ENCODE results near the gene DYSF. TPM values are rescaled to one million over a fixed set of nuclear protein-coding genes. Genes with fewer than 3 reads are reported as not detected.

The DYSF gene
- total RNA-seq, 4 donors from 2014 or later = 2.8 to 14.9 (median 4.0) TPM

DNA sequence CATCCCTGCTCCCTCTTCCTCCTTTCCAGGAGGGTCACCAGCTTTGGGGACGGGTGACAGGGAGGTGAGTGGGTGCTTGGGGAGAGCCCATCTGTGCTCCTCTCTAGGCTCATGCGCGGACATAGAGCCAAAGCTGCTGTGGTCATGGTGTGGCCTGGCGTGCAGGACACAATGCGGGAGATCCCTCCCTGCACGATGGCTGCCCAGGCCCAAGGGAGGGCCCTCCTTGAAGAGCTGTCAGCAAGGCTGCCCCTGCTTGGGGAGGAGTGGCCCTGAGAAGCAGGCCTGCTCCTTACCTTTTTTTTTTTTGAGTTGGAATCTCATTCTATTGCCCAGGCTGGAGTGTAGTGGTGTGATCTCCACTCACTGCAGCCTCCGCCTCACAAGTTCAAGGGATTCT is 111.4 kb downstream of the DYSF start:
- Histone ChIP-seq H3K27ac (no peak overlapping the region), H3K27me3 (no peaks in the 10 kb centered on the region), H3K9me3 (no peaks in the 10 kb centered on the region), H3K4me3 (no peak overlapping the region), H3K36me3 (no peaks in the 10 kb centered on the region), H3K4me1 (no peaks in the 10 kb centered on the region)
- no peak for TF ChIP-seq POLR2A (IDR thresholded peaks at IDR 0.05)
- TF ChIP-seq, protein P1, sequence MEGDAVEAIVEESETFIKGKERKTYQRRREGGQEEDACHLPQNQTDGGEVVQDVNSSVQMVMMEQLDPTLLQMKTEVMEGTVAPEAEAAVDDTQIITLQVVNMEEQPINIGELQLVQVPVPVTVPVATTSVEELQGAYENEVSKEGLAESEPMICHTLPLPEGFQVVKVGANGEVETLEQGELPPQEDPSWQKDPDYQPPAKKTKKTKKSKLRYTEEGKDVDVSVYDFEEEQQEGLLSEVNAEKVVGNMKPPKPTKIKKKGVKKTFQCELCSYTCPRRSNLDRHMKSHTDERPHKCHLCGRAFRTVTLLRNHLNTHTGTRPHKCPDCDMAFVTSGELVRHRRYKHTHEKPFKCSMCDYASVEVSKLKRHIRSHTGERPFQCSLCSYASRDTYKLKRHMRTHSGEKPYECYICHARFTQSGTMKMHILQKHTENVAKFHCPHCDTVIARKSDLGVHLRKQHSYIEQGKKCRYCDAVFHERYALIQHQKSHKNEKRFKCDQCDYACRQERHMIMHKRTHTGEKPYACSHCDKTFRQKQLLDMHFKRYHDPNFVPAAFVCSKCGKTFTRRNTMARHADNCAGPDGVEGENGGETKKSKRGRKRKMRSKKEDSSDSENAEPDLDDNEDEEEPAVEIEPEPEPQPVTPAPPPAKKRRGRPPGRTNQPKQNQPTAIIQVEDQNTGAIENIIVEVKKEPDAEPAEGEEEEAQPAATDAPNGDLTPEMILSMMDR (IDR thresholded peaks at IDR 0.05) = no peak
- DNase-seq = no peak

DNA sequence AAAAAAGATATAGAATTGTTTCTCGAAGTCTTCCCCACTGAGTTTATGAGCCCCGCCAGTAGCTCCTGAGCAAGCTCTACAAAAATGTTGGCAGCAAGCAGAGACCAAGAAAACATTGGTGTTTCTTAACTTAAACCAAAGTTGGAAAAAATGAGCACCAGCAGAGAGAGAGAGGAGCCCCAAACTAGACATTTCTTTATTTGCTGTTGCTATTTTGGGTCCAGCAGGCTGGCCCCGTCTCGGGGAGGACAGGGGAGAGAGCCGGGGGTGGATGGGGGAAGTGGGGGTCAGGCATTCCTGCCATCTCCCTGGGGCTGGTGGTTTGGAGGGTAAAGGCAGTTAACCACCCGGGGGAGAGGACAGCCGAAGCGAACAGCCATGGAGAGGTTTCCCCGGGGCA is 113.0 kb downstream of the DYSF start:
- no peak for DNase-seq
- Histone ChIP-seq H3K27me3 (no peaks in the 10 kb centered on the region), H3K27ac (no peak overlapping the region), H3K9me3 (no peaks in the 10 kb centered on the region), H3K4me1 (no peaks in the 10 kb centered on the region), H3K4me3 (no peak overlapping the region), H3K36me3 (no peaks in the 10 kb centered on the region)
- TF ChIP-seq POLR2A (IDR thresholded peaks at IDR 0.05) = no peak
- TF ChIP-seq, protein P1 (IDR thresholded peaks at IDR 0.05) = no peak

DNA sequence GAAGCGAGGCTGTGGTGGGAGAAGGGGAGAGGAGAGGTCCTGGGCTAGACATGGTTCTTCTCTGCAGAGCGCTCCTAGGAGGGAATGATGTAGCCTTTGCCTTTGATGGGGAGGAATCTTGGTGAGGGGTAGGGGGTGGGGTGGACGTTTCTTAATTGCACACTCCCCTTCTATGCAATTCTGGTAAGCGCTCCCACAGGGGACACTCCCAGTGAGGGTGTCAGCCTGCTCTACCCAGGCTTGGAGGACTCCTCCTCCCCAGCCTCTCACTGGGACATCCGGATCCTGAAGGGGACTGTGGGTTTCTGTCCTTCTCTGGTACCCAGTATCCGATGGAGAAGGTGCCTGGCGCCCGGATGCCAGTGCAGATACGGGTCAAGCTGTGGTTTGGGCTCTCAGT is 114.3 kb downstream of the DYSF start:
- no peak for DNase-seq
- no peaks in the 10 kb centered on the region for H3K9me3 ChIP-seq
- TF ChIP-seq, protein P1 (IDR thresholded peaks at IDR 0.05) = no peak
- no peak for TF ChIP-seq POLR2A (IDR thresholded peaks at IDR 0.05)

DNA sequence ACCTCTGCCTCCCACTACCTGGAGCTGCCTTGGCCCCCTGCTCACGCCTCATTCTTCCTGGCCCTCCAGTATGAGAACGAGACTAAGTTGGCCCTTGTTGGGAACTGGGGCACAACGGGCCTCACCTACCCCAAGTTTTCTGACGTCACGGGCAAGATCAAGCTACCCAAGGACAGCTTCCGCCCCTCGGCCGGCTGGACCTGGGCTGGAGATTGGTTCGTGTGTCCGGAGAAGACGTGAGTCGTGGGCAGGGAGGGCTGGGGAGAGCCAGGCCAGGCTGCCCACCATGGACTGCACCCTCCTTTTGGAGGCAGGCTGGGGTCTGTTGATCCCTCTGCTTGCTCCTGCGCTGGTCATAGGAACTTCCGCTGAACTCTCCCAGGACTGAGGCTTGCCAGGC is 114.7 kb downstream of the DYSF start:
- DNase-seq = no peak
- H3K36me3 ChIP-seq = no peaks in the 10 kb centered on the region
- TF ChIP-seq, protein P1 (IDR thresholded peaks at IDR 0.05) = no peak
- TF ChIP-seq POLR2A (IDR thresholded peaks at IDR 0.05) = no peak
- no peak overlapping the region for H3K27ac ChIP-seq
- H3K27me3 ChIP-seq = no peaks in the 10 kb centered on the region
- no peaks in the 10 kb centered on the region for H3K9me3 ChIP-seq
- H3K4me3 ChIP-seq = no peak overlapping the region
- H3K4me1 ChIP-seq = no peaks in the 10 kb centered on the region

More for the DNA sequence above, 114.3 kb downstream of the DYSF start:
- Histone ChIP-seq H3K4me3 (no peak overlapping the region), H3K27me3 (no peaks in the 10 kb centered on the region), H3K36me3 (no peaks in the 10 kb centered on the region), H3K4me1 (no peaks in the 10 kb centered on the region), H3K27ac (no peak overlapping the region)

DNA sequence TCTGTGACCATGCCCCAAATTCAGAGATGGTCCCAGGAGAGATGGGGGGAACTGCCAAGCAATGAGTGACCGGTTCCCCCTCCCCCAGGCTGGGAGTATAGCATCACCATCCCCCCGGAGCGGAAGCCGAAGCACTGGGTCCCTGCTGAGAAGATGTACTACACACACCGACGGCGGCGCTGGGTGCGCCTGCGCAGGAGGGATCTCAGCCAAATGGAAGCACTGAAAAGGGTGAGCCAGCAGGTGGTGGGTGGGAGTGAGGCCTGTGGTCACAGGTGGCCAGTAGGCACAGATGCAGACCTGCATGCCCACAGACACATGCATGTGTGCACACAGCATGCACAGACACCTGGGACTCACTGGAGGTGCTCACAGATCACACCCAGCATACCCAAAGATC is 117.2 kb downstream of the DYSF start:
- Histone ChIP-seq H3K4me1 (no peaks in the 10 kb centered on the region), H3K9me3 (no peaks in the 10 kb centered on the region), H3K36me3 (no peaks in the 10 kb centered on the region), H3K4me3 (no peak overlapping the region), H3K27me3 (no peaks in the 10 kb centered on the region), H3K27ac (no peak overlapping the region)
- DNase-seq = no peak
- TF ChIP-seq, protein P1 (IDR thresholded peaks at IDR 0.05) = no peak
- no peak for TF ChIP-seq POLR2A (IDR thresholded peaks at IDR 0.05)

DNA sequence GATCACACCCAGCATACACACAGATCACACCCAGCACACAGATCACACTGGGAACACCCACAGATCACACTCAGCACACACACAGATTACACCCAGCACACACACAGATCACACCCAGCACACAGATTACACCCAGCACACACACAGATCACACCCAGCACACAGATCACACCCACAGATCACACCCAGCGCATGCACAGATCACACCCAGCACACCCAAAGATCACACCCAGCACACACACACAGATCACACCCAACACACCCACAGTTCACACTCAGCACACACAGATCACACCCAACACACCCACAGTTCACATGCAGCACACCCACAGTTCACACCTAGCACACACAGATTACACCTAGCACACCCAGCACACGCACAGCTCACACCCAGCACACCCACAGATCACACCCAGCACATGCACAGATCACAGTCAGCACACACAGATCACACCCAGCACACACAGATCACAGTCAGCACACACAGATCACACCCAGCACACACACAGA is 117.6 kb downstream of the DYSF start:
- no peaks in the 10 kb centered on the region for H3K9me3 ChIP-seq
- TF ChIP-seq POLR2A (IDR thresholded peaks at IDR 0.05) = no peak
- TF ChIP-seq, protein P1 (IDR thresholded peaks at IDR 0.05) = no peak
- H3K36me3 ChIP-seq = no peaks in the 10 kb centered on the region
- no peaks in the 10 kb centered on the region for H3K4me1 ChIP-seq
- H3K27me3 ChIP-seq = no peaks in the 10 kb centered on the region
- no peak for DNase-seq
- no peak overlapping the region for H3K4me3 ChIP-seq
- H3K27ac ChIP-seq = no peak overlapping the region

Data from Peyer's patch (tissue), 4 donors.